Mesenteric fat pad (tissue), 1 donor: ENCODE measurements around the gene KIAA1586. TPM values are rescaled to one million over a fixed set of nuclear protein-coding genes. Genes with fewer than 3 reads are reported as not detected.

Experiments
- DNase-seq: peaks from one replicate; pipeline ENCODE4 v3.0.0-alpha.2; 2020; ENCODE audit warnings: low spot score
- total RNA-seq: library from RNA; stranded (reverse); fragmentation: NEBNext Ultra II Directional; extraction: Animal tissue kit (Norgen Biotek cat#: 25700); gene quantifications from one replicate; pipeline ENCODE4 v1.2.1, GENCODE V29; 2021
- donor health status: DM: yes; HTN: yes; CAD: no.

The KIAA1586 gene
- total RNA-seq, 1 donor from 2014 or later = 14.4 TPM

GRCh38 chr6:57102976-57103375 lies 56.5 kb downstream of the KIAA1586 start:
- no peak for DNase-seq

- DNase-seq = no peak
These were observed 57.8 kb downstream of the KIAA1586 start for GRCh38 chr6:57104336-57104735.

Other genes starting within 250 kb of the KIAA1586 start
- 0.90 TPM for gene BEND6, start 91.6 kb upstream of the KIAA1586 start, total RNA-seq
- 44.7 TPM for gene ZNF451, start 43.5 kb downstream of the KIAA1586 start, total RNA-seq
- gene BAG2, start 125.6 kb downstream of the KIAA1586 start, total RNA-seq = 4.4 TPM
- gene RAB23, start 175.6 kb downstream of the KIAA1586 start, total RNA-seq = 9.4 TPM